AML-193 (cell line): ENCODE results near the gene MYLIP.
"Not testable (repeated sequence)": the region's sequence is repeated elsewhere in the genome, so short reads cannot be mapped to it uniquely, and the experiment has no call there.

Experiments used
- DNase-seq, 2 experiments: peaks; one replicate each; lab custom pipeline; 2025; lab: John Stamatoyannopoulos, UW

MYLIP gene

DNA sequence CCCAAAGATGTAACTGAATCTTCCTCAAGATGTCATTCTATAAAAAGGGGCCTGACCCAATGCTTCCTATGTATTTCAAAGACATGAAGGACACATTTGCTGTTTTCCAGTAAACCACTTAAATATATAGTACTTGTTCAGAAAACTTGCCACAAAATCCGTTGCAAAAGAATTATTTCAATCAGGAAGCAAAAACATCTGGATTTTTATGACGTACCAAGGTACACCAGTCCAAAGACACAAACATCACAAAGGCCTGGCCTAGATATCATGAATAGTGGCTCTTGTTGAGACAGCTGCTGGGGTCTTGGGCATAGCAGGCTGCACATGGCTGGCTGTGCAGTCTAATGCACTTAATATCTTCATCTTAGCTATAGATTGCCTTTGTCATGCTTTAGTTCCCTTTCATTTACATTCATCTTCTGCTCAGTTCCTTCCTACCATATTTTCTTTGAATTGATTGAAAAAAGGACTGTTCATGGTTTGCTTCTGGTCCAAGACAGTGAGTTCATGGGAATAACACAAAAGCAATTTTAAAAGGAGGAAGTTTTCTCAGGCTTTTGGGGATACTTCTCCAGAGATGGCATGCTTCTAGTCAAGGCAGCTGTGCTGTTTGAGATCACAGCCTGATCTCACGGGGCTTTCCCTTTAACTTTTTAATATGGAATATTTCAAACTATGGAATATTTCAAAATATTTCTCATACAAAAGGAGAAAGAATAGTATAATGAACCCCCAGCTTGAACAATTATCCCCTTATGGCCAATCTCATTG lies 44.5 kb downstream of the MYLIP start:
- DNase-seq: no peak

DNA sequence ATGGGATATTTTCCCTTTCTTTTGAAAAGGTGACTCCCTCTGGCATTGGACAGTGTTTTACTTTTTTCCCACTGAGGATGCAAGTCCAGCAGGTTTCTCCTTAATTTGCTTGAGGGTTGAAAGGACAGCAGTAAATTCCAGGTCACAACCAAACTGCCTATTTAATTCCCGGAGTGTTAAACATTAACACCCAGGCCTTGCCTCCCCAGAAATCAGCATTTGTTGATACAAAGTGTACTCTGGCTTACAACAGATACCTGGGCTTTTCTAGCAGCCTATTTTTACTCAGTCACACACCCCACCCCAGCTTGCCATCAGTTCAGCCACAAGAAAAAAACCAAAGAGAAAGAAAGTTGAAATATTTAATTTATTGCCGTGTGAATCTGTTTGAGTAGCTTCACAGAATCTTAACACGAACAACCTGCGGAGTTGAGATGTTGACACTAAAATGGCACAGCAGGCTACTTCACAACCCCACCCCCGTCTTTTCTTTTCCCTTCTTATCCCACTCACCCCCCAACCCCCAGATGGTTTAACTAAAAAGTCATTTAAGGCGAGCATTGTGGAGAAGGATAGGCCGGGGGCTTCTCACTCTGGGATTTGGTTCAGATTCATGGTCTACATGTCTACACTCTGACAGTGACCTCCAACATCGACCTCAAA lies 45.7 kb downstream of the MYLIP start:
- no peak for DNase-seq

DNA sequence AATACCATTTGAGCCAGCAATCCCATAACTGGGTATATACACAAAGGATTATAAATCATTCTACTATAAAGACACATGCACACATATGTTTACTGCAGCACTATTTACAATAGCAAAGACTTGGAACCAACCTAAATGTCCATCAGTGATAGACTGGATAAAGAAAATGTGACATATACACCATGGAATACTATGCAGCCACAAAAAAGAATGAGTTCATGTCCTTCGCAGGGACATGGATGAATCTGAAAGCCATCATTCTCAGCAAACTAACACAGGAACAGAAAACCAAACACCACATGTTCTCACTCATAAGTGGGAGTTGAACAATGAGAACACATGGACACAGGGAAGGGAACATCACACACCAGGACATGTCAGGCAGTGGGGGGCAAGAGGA lies 47.7 kb downstream of the MYLIP start:
- DNase-seq: not testable (repeated sequence)

DNA sequence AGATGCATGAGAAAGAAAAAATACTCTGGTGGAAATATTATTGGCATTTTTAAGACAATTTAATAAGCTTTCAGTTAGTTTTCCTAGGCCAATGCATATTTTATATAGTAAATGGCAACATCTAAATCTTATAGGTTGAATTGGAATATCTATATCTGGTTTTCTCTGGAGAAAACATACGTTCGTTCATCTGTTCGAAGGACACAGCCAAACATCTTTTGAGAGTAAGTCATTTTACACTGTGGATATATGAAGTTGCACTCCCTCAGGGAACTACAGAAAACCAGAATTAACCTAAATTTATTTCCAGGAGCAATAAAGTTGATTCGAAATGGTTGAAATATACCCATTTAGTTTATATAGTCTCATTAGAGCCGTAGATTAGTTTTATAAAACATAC lies 49.0 kb downstream of the MYLIP start:
- no peak for DNase-seq

DNA sequence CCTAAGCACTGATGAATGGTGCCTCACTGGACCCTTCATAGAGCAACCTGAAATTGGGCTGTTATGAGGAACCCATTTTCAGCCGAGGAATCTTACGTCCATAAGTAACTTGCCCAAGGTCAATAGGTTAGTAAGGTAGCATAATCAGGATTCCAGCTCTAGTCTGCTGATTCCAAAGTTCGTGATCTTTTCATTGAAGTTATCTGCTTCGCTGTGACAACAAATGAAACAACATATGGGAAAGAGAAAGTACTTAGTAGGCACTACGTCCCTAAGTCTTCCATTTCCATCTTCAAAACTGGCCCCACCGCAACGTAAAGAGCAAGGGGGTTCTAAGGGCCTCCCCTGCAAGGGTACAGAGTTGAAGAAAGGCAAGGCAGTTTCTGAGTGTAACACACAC lies 49.5 kb downstream of the MYLIP start:
- DNase-seq: no peak

DNA sequence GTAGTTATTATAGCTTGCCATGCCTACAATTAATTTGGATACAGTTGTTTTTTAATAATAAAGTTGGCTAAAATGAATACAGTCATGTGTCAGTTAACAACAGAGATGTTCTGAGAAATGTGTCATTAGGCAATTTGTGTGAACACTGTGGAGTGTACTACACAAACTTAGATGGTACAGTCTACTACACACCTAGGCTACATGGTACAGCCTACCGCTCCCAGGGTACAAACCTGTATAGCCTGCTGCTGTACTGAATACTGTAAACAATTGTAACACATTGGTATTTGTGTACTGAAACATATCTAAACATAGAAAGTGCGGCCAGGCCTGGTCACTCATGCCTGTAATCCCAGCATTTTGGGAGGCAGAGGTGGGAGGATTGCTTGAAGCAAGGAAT lies 50.2 kb downstream of the MYLIP start:
- no peak for DNase-seq

DNA sequence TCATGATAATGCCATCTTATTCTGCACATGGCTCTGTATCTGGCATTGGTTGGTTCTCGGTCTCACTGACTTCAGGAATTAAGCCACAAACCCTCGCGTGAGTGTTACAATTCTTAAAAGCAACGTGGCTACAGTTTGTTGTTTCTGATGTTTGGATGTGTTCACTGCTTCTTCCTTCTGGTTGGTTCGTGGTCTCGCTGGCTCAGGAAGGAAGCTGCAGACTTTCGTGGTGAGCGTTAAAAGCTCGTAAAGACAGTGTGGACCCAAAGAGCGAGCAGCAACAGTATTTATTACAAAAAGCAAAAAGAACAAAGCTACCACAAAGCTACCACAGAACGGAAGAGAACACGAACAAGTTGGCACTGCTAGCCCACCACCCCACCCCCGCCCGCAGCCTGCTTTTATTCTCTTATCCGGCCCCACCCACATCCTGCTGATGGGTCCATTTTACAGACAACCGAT lies 51.1 kb downstream of the MYLIP start:
- DNase-seq: no peak

DNA sequence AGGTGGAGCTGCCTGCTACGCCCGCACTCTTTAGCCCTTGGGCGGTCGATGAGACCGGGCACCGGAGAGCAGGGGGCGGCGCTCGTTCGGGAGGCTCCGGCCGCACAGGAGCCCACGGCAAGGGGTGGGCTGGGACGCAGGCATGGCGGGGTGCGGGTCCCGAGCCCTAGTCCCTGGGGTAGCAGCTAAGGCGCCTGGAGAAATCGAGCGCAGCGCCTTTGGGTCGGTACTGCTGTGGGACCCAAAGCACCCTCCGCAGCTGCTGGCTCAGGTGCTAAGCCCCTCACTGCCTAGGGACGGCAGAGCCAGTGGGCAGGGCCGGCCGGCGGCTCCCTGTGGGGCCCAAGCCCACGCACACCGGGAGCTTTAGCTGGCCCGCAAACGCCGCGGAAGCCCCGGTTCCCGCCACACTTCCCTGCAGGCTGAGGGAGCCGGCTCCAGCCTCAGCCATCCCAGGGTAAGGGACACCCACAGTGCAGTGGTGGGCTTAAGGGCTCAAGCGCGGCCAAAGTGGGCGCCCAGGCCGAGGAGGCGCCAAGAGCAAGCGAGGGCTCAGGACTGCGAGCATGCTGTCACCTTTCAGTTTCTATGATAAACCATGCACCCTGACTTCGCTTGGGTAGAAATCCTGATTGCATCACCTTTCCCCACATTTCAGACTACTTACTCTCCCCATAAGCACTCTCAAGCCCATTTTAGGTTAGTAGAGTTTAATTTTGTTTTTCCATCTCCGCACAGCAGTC lies 52.0 kb downstream of the MYLIP start:
- DNase-seq: no peak

DNA sequence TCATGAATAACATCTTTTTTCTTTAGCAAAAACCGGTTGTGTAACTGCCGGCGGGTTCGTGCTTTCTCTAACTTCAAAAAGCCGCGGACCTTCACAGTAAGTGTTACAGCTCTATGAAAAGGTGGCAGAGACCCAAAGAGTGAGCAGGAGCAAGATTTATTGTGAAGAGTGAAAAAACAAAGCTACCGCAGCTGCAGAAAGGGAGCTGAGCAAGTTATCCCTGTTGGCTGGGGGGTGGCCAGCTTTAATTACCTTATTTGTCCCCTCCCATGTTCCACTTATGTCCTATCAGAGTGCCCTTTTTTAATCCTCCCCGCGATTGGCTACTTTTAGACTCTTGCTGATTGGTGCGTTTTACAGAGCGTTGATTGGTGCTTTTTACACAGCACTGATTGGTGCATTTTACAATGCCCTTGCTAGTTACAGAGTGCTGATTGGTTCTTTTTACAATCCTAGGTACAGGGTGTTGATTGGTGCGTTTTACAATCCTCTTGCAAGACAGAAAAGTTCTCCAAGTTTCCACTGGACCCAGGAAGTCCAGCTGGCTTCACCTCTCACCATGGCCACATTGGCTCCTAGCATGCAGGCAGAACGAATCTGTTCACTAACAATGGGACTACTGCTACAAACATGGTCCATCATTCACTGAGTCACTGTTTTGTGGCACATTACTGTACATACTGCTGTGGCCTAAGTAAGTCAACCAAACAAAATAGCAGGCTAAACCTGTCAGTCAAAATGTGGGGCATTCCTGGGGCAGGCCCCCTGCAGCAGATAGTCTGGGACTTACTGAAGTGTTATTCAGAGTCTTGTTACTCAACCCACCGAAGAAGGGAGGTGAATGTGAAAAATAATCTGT lies 52.8 kb downstream of the MYLIP start:
- DNase-seq: no peak

DNA sequence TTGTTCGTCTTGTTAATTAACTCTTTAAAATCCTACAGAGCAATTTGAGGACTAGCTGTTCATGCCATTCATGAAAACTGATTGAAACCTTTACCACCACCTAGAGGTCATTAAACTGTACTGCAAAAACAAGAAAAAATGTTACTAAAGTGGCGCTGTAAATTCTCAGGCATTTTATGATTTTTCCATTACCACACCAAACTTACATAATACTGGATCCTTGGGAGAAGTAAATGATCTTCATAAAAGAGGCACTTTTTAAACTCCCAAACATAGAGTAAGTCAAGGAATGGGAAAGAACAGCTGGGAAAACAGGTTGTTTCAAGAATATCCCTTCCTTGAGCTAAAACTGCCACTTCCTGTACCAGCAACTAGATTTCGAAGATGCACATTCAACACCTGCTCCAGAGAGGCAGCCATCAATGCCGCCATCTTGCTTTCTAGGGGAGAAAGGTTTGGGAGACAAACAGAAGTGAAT lies 54.3 kb downstream of the MYLIP start:
- peak; percentile 81 to 84 for DNase-seq

DNA sequence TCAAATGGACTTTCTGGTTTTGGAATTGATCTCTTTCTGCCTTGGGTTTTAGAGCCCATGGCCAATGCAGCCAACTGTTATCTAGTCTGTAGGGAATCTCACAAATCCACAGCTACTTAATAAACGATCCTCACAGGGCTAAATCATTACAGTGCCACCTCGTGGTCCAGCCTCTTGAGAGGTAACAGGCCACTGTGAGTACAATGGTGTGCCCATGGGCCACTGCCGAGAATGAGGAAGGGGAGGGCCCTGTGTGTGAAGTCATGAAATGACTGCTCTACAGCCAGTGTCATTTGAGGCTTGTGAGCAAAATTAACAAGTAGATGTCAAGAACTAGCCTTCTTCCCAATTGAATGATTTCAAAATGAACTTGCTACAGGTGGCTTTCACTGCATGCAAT lies 55.2 kb downstream of the MYLIP start:
- peak; percentile 77 to 82 for DNase-seq

DNA sequence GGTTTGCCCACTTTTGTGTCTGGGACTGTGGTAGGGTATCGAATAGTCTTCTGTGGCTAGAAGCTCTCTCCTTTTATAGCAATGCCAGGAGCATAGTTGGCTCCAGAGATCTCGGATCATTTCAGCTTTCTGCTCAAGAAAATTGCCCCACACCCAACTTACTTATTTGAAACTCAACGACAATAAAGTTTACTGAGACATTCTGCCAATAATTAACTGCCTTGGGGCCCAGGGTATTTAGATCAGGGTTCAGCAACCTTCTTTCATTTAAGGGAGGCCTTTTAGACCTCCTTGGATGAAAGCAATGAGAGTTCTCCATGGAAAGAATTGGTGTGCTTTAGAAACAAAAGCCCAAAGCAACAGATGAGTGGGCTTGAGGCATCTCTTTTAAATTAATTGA lies 55.7 kb downstream of the MYLIP start:
- DNase-seq: no peak

DNA sequence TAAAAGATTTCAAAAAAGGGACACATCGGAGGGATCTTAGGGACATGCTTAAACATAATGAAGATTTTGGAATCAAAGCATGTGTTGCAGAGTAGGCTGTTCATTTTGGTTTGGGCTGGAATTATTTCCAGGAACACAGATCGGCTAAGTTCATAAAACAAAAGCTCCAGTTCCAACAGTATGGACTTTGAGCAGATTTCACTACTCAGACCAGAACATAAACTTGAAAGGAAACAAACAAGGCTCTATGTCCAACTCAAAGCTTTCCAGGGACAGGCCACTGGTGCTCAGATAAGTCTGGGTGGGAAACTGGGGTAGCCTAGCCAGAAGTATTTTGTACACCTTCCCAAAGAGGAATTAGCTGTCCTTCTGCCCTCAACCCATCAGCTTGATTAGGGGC lies 58.3 kb downstream of the MYLIP start:
- DNase-seq: no peak

DNA sequence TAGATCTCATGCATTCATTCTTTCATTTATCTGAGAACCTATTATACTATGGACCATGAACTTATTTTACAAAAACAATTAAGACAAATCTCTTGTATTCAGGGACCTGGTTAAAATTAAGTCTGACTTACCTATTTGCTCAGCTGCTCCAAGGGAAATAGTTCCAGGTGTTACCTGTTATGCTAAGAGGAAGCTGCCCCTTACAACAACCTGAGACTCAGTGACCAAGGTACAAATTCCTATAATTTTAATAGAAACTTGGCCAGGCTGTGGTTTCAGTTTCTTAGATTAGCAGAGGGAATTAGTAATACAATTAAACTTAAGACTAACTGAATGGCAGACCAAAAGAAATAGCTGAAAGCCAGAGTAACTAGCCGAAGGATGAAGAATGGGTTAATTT lies 61.3 kb downstream of the MYLIP start:
- DNase-seq: no peak

DNA sequence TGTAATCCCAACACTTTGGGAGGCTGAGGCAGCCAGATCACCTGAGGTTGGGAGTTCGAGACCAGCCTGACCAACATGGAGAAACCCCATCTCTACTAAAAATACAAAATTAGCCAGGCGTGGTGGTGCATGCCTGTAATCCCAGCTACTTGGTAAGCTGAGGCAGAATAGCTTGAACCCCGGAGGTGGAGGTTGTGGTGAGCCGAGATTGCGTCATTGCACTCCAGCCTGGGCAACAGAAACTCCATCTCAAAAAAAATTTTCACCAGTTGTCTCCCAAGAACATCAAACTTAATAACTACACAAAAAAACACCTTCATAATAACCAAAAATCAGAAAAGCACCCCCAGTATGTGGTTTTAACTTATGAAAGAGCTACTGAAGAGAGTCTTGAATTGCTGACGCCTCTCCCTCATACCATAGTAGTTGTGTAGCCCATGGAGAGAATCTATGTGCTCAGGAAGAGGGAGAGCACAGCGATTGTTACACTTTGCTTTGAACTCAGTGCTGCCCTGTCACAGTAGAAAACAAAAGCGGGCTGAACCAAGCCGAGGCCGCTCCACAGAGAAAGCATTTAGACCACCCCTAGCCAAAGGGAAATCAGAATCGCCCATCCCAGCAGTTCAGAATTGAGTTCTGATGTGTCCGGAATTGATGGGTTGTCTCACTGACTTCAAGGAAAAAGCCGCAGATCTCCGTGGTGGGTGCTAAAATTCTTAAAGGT lies 67.5 kb downstream of the MYLIP start:
- DNase-seq: no peak

DNA sequence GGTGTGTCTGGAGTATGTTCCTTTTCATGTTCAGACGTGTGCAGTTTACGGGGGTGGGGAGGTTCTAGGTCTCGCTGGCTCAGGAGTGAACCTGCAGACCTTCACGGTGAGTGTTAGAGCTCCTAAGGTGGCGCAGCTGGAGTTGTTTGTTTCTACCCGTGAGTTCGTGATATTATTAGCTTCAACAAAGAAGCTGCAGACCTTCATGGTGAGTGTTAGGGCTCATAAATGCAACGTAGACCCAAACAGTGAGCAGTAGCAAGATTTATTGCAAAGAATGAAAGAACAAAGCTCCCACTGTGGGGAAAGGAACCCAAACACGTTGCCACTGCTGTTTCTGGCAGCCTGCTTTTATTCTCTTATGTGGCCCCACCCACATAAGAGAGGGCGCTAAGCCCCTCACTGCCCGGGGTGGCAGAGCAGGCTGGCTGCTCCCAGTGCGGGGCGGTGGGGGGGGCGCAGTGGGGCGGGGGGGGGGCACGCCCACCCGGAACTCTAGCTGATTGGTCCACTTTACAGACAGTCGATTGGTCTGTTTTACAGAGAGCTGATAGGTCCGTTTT lies 68.2 kb downstream of the MYLIP start:
- no peak for DNase-seq
